SK-N-MC (cell line): ENCODE results near the gene C3orf22.
"Not testable (repeated sequence)": the region's sequence is repeated elsewhere in the genome, so short reads cannot be mapped to it uniquely, and the experiment has no call there.

Experiments used
- DNase-seq: peaks from one replicate; pipeline ENCODE4 v3.0.0-alpha.2; 2011; ENCODE audit warnings: low read depth, low spot score
- H3K27ac ChIP-seq: fragments of 200-600 bp; sonication (generic); 2 replicates; pipeline ENCODE4 v1.5.1; 2016; ENCODE audit warnings: mixed run types
- H3K36me3 ChIP-seq: fragments of 200-600 bp; sonication (generic); 2 replicates; pipeline ENCODE4 v1.6.1; 2017; ENCODE audit warnings: antibody characterized with exemption, low read length, mixed read lengths; ENCODE audit not compliant: insufficient read depth
- H3K4me3 ChIP-seq: fragments of 200-600 bp; sonication (generic); 2 replicates; pipeline ENCODE4 v1.5.1; 2016
- H3K9ac ChIP-seq: fragments of 200-600 bp; sonication (generic); 2 replicates; pipeline ENCODE4 v1.8.0; 2017; ENCODE audit warnings: mixed run types, mixed read lengths; ENCODE audit not compliant: insufficient read length
- H3K9me3 ChIP-seq: fragments of 200-600 bp; sonication (generic); 2 replicates; pipeline ENCODE4 v1.6.1; 2017; ENCODE audit warnings: low read depth, mild to moderate bottlenecking, antibody characterized with exemption, low read length, moderate library complexity, mixed read lengths
- EZH2 ChIP-seq: fragments of 200-600 bp; sonication (generic); IDR thresholded peaks from one replicate; pipeline ENCODE4 v1.6.1; 2017; ENCODE audit warnings: antibody characterized with exemption
- FOXP2 ChIP-seq: optimal IDR thresholded peaks from 2 replicates; pipeline ENCODE3; 2011; ENCODE audit warnings: mild to moderate bottlenecking, moderate library complexity; ENCODE audit not compliant: insufficient read depth; ENCODE audit errors: extremely low read length, control extremely low read depth
- POLR2AphosphoS5 ChIP-seq: IDR thresholded peaks from 2 replicates; pipeline ENCODE4 v1.6.1; 2012; ENCODE audit warnings: mild to moderate bottlenecking, low read depth, low read length, borderline replicate concordance

The C3orf22 gene

GRCh38 chr3:126558336-126559071 lies at the start of gene C3orf22:
TSS of gene C3orf22 (minus strand) at chr3:126558932. CDS start at chr3:126553390, 5,542 bp downstream.
- Histone ChIP-seq H3K9ac (no peak within 1 kb of the TSS), H3K4me3 (no peak within 1 kb of the TSS), H3K27ac (no peak within 1 kb of the TSS), H3K9me3 (0 out of 2 replicates have a peak, but pooled peaks cover 3% of the 10 kb centered on the region), H3K36me3 (no peaks in the 10 kb centered on the region)
- TF ChIP-seq FOXP2: no peak
- no peak for TF ChIP-seq EZH2
- no peak for TF ChIP-seq POLR2AphosphoS5
- DNase-seq: no peak

- Histone ChIP-seq H3K9ac (no peak overlapping the region), H3K36me3 (peaks cover 73% of the 10 kb centered on the region), H3K4me3 (no peak overlapping the region), H3K9me3 (no peaks in the 10 kb centered on the region), H3K27ac (no peak overlapping the region)
- DNase-seq: no peak
- TF ChIP-seq FOXP2: no peak
- TF ChIP-seq POLR2AphosphoS5: no peak
Observed at GRCh38 chr3:126607214-126607908, 48.6 kb upstream of the C3orf22 start.

- H3K9me3 ChIP-seq: no peaks in the 10 kb centered on the region
- TF ChIP-seq FOXP2 (no peak), EZH2 (no peak)
- no peak overlapping the region for H3K27ac ChIP-seq
- no peak overlapping the region for H3K9ac ChIP-seq
- no peak overlapping the region for H3K4me3 ChIP-seq
- DNase-seq: no peak
- H3K36me3 ChIP-seq: peaks cover 70% of the 10 kb centered on the region
Observed at GRCh38 chr3:126606001-126606400, 47.3 kb upstream of the C3orf22 start.

- no peak overlapping the region for H3K9ac ChIP-seq
- H3K4me3 ChIP-seq: no peak overlapping the region
Observed at GRCh38 chr3:126604691-126605090, 46.0 kb upstream of the C3orf22 start.

GRCh38 chr3:126599101-126599500 lies 40.4 kb upstream of the C3orf22 start:
- Histone ChIP-seq H3K27ac (no peak overlapping the region), H3K9ac (no peak overlapping the region), H3K4me3 (no peak overlapping the region), H3K9me3 (peaks cover 15% of the 10 kb centered on the region; the same call in 1 of the 2 replicates), H3K36me3 (peaks cover 16% of the 10 kb centered on the region)
- no peak for DNase-seq
- TF ChIP-seq EZH2 (no peak), FOXP2 (no peak), POLR2AphosphoS5 (no peak)

More at GRCh38 chr3:126604691-126605090, 46.0 kb upstream of the C3orf22 start:
- no peak for TF ChIP-seq EZH2
- Histone ChIP-seq H3K9me3 (no peaks in the 10 kb centered on the region), H3K36me3 (peaks cover 59% of the 10 kb centered on the region), H3K27ac (no peak overlapping the region)
- DNase-seq: no peak

GRCh38 chr3:126595479-126595878 lies 36.7 kb upstream of the C3orf22 start:
- H3K4me3 ChIP-seq, H3K36me3 ChIP-seq, H3K27ac ChIP-seq, H3K9ac ChIP-seq, DNase-seq: not testable (repeated sequence)
- H3K9me3 ChIP-seq: peaks cover 15% of the 10 kb centered on the region; the same call in 1 of the 2 replicates

GRCh38 chr3:126591515-126591914 lies 32.8 kb upstream of the C3orf22 start:
- H3K4me3 ChIP-seq, H3K9ac ChIP-seq, H3K36me3 ChIP-seq, H3K27ac ChIP-seq, DNase-seq: not testable (repeated sequence)
- H3K9me3 ChIP-seq: peaks cover 15% of the 10 kb centered on the region; the same call in 1 of the 2 replicates

GRCh38 chr3:126582311-126582710 lies 23.6 kb upstream of the C3orf22 start:
- Histone ChIP-seq H3K9me3 (peaks cover 4% of the 10 kb centered on the region; the same call in 1 of the 2 replicates), H3K4me3 (no peak overlapping the region), H3K9ac (no peak overlapping the region), H3K36me3 (no peaks in the 10 kb centered on the region), H3K27ac (no peak overlapping the region)
- TF ChIP-seq FOXP2 (no peak), POLR2AphosphoS5 (no peak), EZH2 (no peak)
- no peak for DNase-seq

GRCh38 chr3:126581569-126581968 lies 22.8 kb upstream of the C3orf22 start:
- H3K27ac ChIP-seq: no peak overlapping the region
- no peak for DNase-seq
- no peak overlapping the region for H3K9ac ChIP-seq
- H3K36me3 ChIP-seq: no peaks in the 10 kb centered on the region
- TF ChIP-seq EZH2: no peak
- TF ChIP-seq POLR2AphosphoS5: no peak
- TF ChIP-seq FOXP2: no peak
- no peak overlapping the region for H3K4me3 ChIP-seq
- H3K9me3 ChIP-seq: peaks cover 4% of the 10 kb centered on the region; the same call in 1 of the 2 replicates
